HepG2 (cell line): ENCODE measurements around the gene LRP1B. TPM values are rescaled to one million over a fixed set of nuclear protein-coding genes. Genes with fewer than 3 reads are reported as not detected.

Source experiments
- ATAC-seq: fragments of 200-7000 bp; cut with Tn5 transposase; 3 replicates; pipeline ENCODE4 v1.9.1; 2020; ENCODE audit warnings: mild to moderate bottlenecking, moderate library complexity
- BruUV-seq: library from RNA; stranded (reverse); fragments of 400-500 nt; replicated peaks from 2 replicates; lab custom pipeline; 2021; lab: Mats Ljungman, UMichigan
- CTCF ChIA-PET: fragments of 300-600 bp; formaldehyde crosslinking; extraction: SDS; loops from one replicate; lab custom pipeline; 2021; ENCODE audit warnings: low total read pairs, inconsistent platforms, low intra/inter-chr PET ratio; lab: Yijun Ruan, JAX
- POLR2A ChIA-PET: fragments of 350-600 bp; sonication (Branson Sonifier 250); formaldehyde crosslinking; loops from one replicate; lab custom pipeline; 2020; ENCODE audit warnings: antibody characterized with exemption, inconsistent platforms; lab: Yijun Ruan, JAX
- DNase-seq: peaks from one replicate; pipeline ENCODE4 v3.0.0-alpha.2; 2015; ENCODE audit warnings: low spot score
- FAIRE-seq: peaks from 3 replicates; lab custom pipeline; 2011; peaks lifted over from hg19 to GRCh38; lab: Jason Lieb, UNC
- H2AFZ ChIP-seq: one replicate; pipeline ENCODE4 v1.6.1; 2011; ENCODE audit warnings: low read length, inconsistent platforms
- H3K27ac ChIP-seq: fragments of 300-600 bp; 3 replicates; pipeline ENCODE4 v1.8.0; 2011; ENCODE audit warnings: mixed run types, mild to moderate bottlenecking, mixed read lengths, low read length, inconsistent platforms; ENCODE audit not compliant: insufficient read depth; ENCODE audit errors: extremely low read length
- H3K27me3 ChIP-seq, 2 experiments: fragments of 200-600 bp in 1 of 2; 2 replicates in 1 of 2; 3 replicates in 1 of 2; pipeline versions ENCODE4 v1.6.0 to v1.8.0; 2011; ENCODE audit warnings: low read length in 2 of 2, mild to moderate bottlenecking in 2 of 2, moderate library complexity in 2 of 2, inconsistent platforms in 1 of 2; ENCODE audit not compliant: insufficient read depth in 2 of 2, control insufficient read depth in 1 of 2
- H3K36me3 ChIP-seq, 2 experiments: fragments of 200-600 bp in 1 of 2; replicated peaks in 1 of 2; 2 replicates in 1 of 2; 3 replicates in 1 of 2; pipeline versions ENCODE4 v1.5.1 to v1.8.0; 2011; ENCODE audit warnings: low read length in 2 of 2, inconsistent platforms in 1 of 2; ENCODE audit not compliant: insufficient read depth in 2 of 2, control insufficient read depth in 1 of 2
- H3K4me1 ChIP-seq: 2 replicates; pipeline ENCODE4 v1.5.1; 2012; ENCODE audit warnings: low read length, inconsistent platforms; ENCODE audit not compliant: insufficient read depth
- H3K4me2 ChIP-seq: 2 replicates; pipeline ENCODE4 v1.6.0; 2011; ENCODE audit warnings: low read depth, low read length, inconsistent platforms
- H3K4me3 ChIP-seq, 3 experiments: fragments of 200-600 bp in 1 of 3; sonication (generic), shearing (Covaris generic) in 1 of 3; replicated peaks in 1 of 3; 2 replicates each; pipeline ENCODE4 v1.5.1; 2011 to 2016; ENCODE audit warnings: low read length in 3 of 3, inconsistent platforms in 2 of 3, low read depth in 2 of 3, mild to moderate bottlenecking in 2 of 3, control low read depth in 1 of 3, mixed read lengths in 1 of 3; ENCODE audit not compliant: insufficient read depth in 1 of 3
- H3K79me2 ChIP-seq: one replicate; pipeline ENCODE4 v1.6.1; 2011; ENCODE audit warnings: low read length, inconsistent platforms; ENCODE audit not compliant: insufficient read depth
- H3K9ac ChIP-seq: 2 replicates; pipeline ENCODE4 v1.6.0; 2011; ENCODE audit warnings: mild to moderate bottlenecking, low read depth, low read length, inconsistent platforms; ENCODE audit not compliant: insufficient read depth
- H3K9me3 ChIP-seq: 2 replicates; pipeline ENCODE4 v1.5.1; 2012; ENCODE audit warnings: mild to moderate bottlenecking, low read length
- H4K20me1 ChIP-seq: 2 replicates; pipeline ENCODE4 v1.6.0; 2011; ENCODE audit warnings: inconsistent platforms, mild to moderate bottlenecking, low read length, moderate library complexity; ENCODE audit not compliant: insufficient read depth
- HHEX ChIP-seq: IDR thresholded peaks from 2 replicates; pipeline ENCODE4 v1.6.1; 2016; ENCODE audit warnings: control low read depth
- KLF11 ChIP-seq: IDR thresholded peaks from 2 replicates; pipeline ENCODE4 v1.6.1; 2016; ENCODE audit warnings: missing compliant biosample characterization
- KLF9 ChIP-seq: IDR thresholded peaks from 2 replicates; pipeline ENCODE4 v1.6.1; 2016; ENCODE audit warnings: low read depth
- PAX8 ChIP-seq: sonication (generic); formaldehyde crosslinking; IDR thresholded peaks from 2 replicates; pipeline ENCODE4 v1.8.0; 2022; ENCODE audit warnings: mild to moderate bottlenecking, missing genetic modification reagents, borderline replicate concordance
- PHF8 ChIP-seq: sonication (generic); formaldehyde crosslinking; IDR thresholded peaks from 2 replicates; pipeline ENCODE4 v1.5.0; 2020; ENCODE audit warnings: missing genetic modification reagents
- RFX5 ChIP-seq: IDR thresholded peaks from 2 replicates; pipeline ENCODE4 v1.6.1; 2011; ENCODE audit warnings: low read depth, low read length, improper control_type of control experiment
- SOX6 ChIP-seq, 2 experiments: fragments of 450-650 bp in 1 of 2; sonication (generic) in 1 of 2; formaldehyde crosslinking in 1 of 2; IDR thresholded peaks; 2 replicates each; pipeline versions ENCODE4 v1.4.0 to v1.6.1; 2017 to 2020; ENCODE audit warnings: antibody characterized with exemption in 1 of 2, mild to moderate bottlenecking in 1 of 2, missing genetic modification reagents in 1 of 2
- ZC3H4 ChIP-seq: sonication (generic); formaldehyde crosslinking; IDR thresholded peaks from 2 replicates; pipeline ENCODE4 v1.4.0; 2020; ENCODE audit warnings: missing genetic modification reagents, borderline replicate concordance
- ZIK1 ChIP-seq: sonication (generic); formaldehyde crosslinking; IDR thresholded peaks from 2 replicates; pipeline ENCODE4 v1.5.0; 2020; ENCODE audit warnings: mild to moderate bottlenecking, low read depth, missing genetic modification reagents, borderline replicate concordance
- ZNF10 ChIP-seq: sonication (generic); formaldehyde crosslinking; IDR thresholded peaks from 2 replicates; pipeline ENCODE4 v1.4.0; 2020; ENCODE audit warnings: mild to moderate bottlenecking, low read depth, missing genetic modification reagents, borderline replicate concordance
- WGBS: methylation state at CpG from one replicate; pipeline ENCODE4 v1.1.6; 2017; ENCODE audit warnings: low lambda C conversion rate; 5-methylcytosine and 5-hydroxymethylcytosine counted together
- in situ Hi-C: cut with HindIII; loops from 2 replicates; pipeline ENCODE4 v1.10.0; 2017; ENCODE audit warnings: low pct_unique_long_range_greater_than_20kb; ENCODE audit not compliant: extremely low pct_ligation_motif_present
- intact Hi-C: fragments of 100-400 bp; cut with micrococcal nuclease; formaldehyde crosslinking; loops from one replicate; pipeline ENCODE4 v1.10.0; 2022; ENCODE audit not compliant: unreplicated experiment
- polyA plus RNA-seq, 8 experiments: library from polyadenylated mRNA; depleted of rRNA in 3 of 8; stranded (reverse) in 7 of 8; unstranded in 1 of 8; fragments of >200 nt; fragmentation: Illumina TruSeq in 4 of 8; extraction: Trizol in 4 of 8; gene quantifications; 2 replicates each; pipeline versions ENCODE4 v1.2.1 to v1.2.3, GENCODE V29; 2011 to 2016; ENCODE audit warnings: low read depth in 4 of 8, missing spikeins in 1 of 8, mixed read lengths in 1 of 8; ENCODE audit not compliant: insufficient read depth in 1 of 8
- total RNA-seq, 5 experiments: library from RNA; depleted of rRNA; stranded (reverse); fragments of >200 nt; fragmentation: Illumina TruSeq; extraction: Trizol; gene quantifications; 2 replicates each; pipeline ENCODE4 v1.2.3, GENCODE V29; 2016; ENCODE audit warnings: low read depth in 1 of 5
- TF ChIP-seq, protein P1 (sequence below): sonication (generic); formaldehyde crosslinking; IDR thresholded peaks from 2 replicates; pipeline ENCODE4 v1.5.0; 2020; ENCODE audit warnings: mild to moderate bottlenecking, missing genetic modification reagents
- TF ChIP-seq, protein P2 (sequence below): sonication (generic); formaldehyde crosslinking; IDR thresholded peaks from 2 replicates; pipeline ENCODE4 v1.8.1; 2022; ENCODE audit warnings: mild to moderate bottlenecking, missing genetic modification reagents
- TF ChIP-seq, protein P3 (sequence below): sonication (generic); formaldehyde crosslinking; IDR thresholded peaks from 2 replicates; pipeline ENCODE4 v1.5.1; 2020; ENCODE audit warnings: missing genetic modification reagents, mild to moderate bottlenecking, borderline replicate concordance
- TF ChIP-seq, protein P4 (sequence below): sonication (generic); formaldehyde crosslinking; IDR thresholded peaks from 2 replicates; pipeline ENCODE4 v1.9.0; 2021; ENCODE audit warnings: missing genetic modification reagents, mild to moderate bottlenecking, borderline replicate concordance
- TF ChIP-seq, protein P5 (sequence below): IDR thresholded peaks from 2 replicates; pipeline ENCODE4 v1.6.1; 2016; ENCODE audit warnings: mild to moderate bottlenecking

LRP1B gene
- total and polyA plus RNA-seq, 2 of the 13 experiments (the other 11 are each of a cell fraction or from before 2014, with no cell fraction given), result 0.04 TPM; not detected in 1

DNA sequence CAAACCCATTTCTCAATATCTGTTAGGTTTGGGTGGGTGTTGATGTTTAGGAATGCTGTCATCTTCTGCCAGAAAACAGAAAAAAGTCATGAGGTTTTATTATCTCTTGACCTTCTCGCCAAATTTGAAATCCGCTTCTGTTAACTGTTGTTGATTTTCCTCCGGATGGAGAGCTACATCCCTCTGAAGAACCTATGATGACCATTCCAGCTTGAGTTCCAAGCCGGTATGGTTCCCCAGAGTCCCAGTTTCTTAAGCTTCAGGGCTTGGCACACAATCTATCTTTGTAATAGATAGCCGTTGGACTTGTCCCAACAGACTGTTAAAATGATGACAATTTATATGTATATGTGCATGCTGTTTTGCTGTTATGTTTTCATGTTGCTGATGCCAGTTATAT is 1201.0 kb downstream of the LRP1B start:
- no peak overlapping the region for H3K4me2 ChIP-seq
- WGBS, result 6% methylated on average over 5 of the region's 5 CpGs
- POLR2A ChIA-PET, result no interaction called here
- intact Hi-C loops (loop anchor here (10.0 kb wide), 1 partner anchor 465 kb away; no protein-coding TSS in a partner anchor), in situ Hi-C loops (no loop called here)
- H2AFZ ChIP-seq, result no peak overlapping the region
- TF ChIP-seq, protein P1, sequence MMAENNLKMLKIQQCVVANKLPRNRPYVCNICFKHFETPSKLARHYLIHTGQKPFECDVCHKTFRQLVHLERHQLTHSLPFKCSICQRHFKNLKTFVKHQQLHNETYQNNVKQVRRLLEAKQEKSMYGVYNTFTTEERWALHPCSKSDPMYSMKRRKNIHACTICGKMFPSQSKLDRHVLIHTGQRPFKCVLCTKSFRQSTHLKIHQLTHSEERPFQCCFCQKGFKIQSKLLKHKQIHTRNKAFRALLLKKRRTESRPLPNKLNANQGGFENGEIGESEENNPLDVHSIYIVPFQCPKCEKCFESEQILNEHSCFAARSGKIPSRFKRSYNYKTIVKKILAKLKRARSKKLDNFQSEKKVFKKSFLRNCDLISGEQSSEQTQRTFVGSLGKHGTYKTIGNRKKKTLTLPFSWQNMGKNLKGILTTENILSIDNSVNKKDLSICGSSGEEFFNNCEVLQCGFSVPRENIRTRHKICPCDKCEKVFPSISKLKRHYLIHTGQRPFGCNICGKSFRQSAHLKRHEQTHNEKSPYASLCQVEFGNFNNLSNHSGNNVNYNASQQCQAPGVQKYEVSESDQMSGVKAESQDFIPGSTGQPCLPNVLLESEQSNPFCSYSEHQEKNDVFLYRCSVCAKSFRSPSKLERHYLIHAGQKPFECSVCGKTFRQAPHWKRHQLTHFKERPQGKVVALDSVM (CRISPR knock-in tag), result no peak
- TF ChIP-seq PAX8 (CRISPR knock-in tag) (no peak), HHEX (CRISPR knock-in tag) (no peak), KLF9 (CRISPR knock-in tag) (no peak), ZC3H4 (CRISPR knock-in tag) (no peak), RFX5 (no peak), ZIK1 (CRISPR knock-in tag) (no peak), PHF8 (CRISPR knock-in tag) (no peak), ZNF10 (CRISPR knock-in tag) (no peak), SOX6 (IDR thresholded peaks at IDR 0.05) (no peak), SOX6 (CRISPR knock-in tag; IDR thresholded peaks at IDR 0.05) (no peak), KLF11 (CRISPR knock-in tag) (no peak)
- TF ChIP-seq, protein P2, sequence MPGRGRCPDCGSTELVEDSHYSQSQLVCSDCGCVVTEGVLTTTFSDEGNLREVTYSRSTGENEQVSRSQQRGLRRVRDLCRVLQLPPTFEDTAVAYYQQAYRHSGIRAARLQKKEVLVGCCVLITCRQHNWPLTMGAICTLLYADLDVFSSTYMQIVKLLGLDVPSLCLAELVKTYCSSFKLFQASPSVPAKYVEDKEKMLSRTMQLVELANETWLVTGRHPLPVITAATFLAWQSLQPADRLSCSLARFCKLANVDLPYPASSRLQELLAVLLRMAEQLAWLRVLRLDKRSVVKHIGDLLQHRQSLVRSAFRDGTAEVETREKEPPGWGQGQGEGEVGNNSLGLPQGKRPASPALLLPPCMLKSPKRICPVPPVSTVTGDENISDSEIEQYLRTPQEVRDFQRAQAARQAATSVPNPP (CRISPR knock-in tag), result no peak
- TF ChIP-seq, protein P3, sequence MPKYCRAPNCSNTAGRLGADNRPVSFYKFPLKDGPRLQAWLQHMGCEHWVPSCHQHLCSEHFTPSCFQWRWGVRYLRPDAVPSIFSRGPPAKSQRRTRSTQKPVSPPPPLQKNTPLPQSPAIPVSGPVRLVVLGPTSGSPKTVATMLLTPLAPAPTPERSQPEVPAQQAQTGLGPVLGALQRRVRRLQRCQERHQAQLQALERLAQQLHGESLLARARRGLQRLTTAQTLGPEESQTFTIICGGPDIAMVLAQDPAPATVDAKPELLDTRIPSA (CRISPR knock-in tag), result no peak
- TF ChIP-seq, protein P4, sequence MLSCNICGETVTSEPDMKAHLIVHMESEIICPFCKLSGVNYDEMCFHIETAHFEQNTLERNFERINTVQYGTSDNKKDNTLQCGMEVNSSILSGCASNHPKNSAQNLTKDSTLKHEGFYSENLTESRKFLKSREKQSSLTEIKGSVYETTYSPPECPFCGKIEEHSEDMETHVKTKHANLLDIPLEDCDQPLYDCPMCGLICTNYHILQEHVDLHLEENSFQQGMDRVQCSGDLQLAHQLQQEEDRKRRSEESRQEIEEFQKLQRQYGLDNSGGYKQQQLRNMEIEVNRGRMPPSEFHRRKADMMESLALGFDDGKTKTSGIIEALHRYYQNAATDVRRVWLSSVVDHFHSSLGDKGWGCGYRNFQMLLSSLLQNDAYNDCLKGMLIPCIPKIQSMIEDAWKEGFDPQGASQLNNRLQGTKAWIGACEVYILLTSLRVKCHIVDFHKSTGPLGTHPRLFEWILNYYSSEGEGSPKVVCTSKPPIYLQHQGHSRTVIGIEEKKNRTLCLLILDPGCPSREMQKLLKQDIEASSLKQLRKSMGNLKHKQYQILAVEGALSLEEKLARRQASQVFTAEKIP, result no peak
- TF ChIP-seq, protein P5, sequence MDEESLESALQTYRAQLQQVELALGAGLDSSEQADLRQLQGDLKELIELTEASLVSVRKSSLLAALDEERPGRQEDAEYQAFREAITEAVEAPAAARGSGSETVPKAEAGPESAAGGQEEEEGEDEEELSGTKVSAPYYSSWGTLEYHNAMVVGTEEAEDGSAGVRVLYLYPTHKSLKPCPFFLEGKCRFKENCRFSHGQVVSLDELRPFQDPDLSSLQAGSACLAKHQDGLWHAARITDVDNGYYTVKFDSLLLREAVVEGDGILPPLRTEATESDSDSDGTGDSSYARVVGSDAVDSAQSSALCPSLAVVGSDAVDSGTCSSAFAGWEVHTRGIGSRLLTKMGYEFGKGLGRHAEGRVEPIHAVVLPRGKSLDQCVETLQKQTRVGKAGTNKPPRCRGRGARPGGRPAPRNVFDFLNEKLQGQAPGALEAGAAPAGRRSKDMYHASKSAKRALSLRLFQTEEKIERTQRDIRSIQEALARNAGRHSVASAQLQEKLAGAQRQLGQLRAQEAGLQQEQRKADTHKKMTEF (CRISPR knock-in tag), result no peak
- CTCF ChIA-PET, result no interaction called here
- no peaks in the 10 kb centered on the region for H3K79me2 ChIP-seq
- H3K27me3 ChIP-seq, result no peaks in the 10 kb centered on the region
- DNase-seq, result no peak
- no peak for FAIRE-seq
- H3K4me3 ChIP-seq, result no peak overlapping the region
- no peak overlapping the region for H3K27ac ChIP-seq
- no peaks in the 10 kb centered on the region for H3K4me1 ChIP-seq
- ATAC-seq, result no peak
- no peaks in the 10 kb centered on the region for H4K20me1 ChIP-seq
- BruUV-seq, result no TSS peak
- no peak overlapping the region for H3K9ac ChIP-seq
- H3K36me3 ChIP-seq, result no peaks in the 10 kb centered on the region
- no peaks in the 10 kb centered on the region for H3K9me3 ChIP-seq
